Left ventricle myocardium inferior (tissue), 1 donor: Measurements from ENCODE around the gene CHD5. TPM values are rescaled to one million over a fixed set of nuclear protein-coding genes. Genes with fewer than 3 reads are reported as not detected.

Experiments used
- DNase-seq: peaks from one replicate; pipeline ENCODE4 v3.0.0-alpha.2; 2020
- H3K27ac ChIP-seq: fragments of 200-600 bp; replicated peaks from 2 replicates; pipeline ENCODE4 v1.8.0; 2021
- H3K27me3 ChIP-seq: fragments of 200-600 bp; 2 replicates; pipeline ENCODE4 v1.8.0; 2021; ENCODE audit warnings: low read depth
- H3K36me3 ChIP-seq: fragments of 200-600 bp; 2 replicates; pipeline ENCODE4 v1.8.0; 2021
- H3K4me1 ChIP-seq: fragments of 200-600 bp; 2 replicates; pipeline ENCODE4 v1.8.0; 2021
- H3K4me3 ChIP-seq: fragments of 200-600 bp; 2 replicates; pipeline ENCODE4 v1.8.0; 2021; ENCODE audit warnings: mild to moderate bottlenecking, moderate library complexity
- H3K9me3 ChIP-seq: fragments of 200-600 bp; replicated peaks from 2 replicates; pipeline ENCODE4 v1.8.0; 2021
- CTCF ChIP-seq: fragments of 200-600 bp; IDR thresholded peaks from 2 replicates; pipeline ENCODE4 v1.8.0; 2021; ENCODE audit warnings: antibody characterized with exemption, mild to moderate bottlenecking, borderline replicate concordance
- intact Hi-C: fragments of 100-400 bp; cut with micrococcal nuclease; formaldehyde crosslinking; loops from one replicate; pipeline ENCODE4 v1.11.0; 2022
- total RNA-seq: library from RNA; stranded (reverse); fragmentation: NEBNext Ultra II Directional; extraction: Animal tissue kit (Norgen Biotek cat#: 25700); gene quantifications from one replicate; pipeline ENCODE4 v1.2.1, GENCODE V29; 2021
- donor health status: DM: no; HTN: yes; CAD: no; lungs with severe emphysema.

Gene CHD5
- total RNA-seq, 1 donor from 2014 or later = 0.19 TPM

GRCh38 chr1:6165441-6165985 is 14.6 kb downstream of the CHD5 start:
- Histone ChIP-seq H3K4me1 (peaks cover 4% of the 10 kb centered on the region), H3K27me3 (peaks cover 97% of the 10 kb centered on the region), H3K9me3 (no peaks in the 10 kb centered on the region), H3K36me3 (no peaks in the 10 kb centered on the region), H3K4me3 (no peak overlapping the region), H3K27ac (no peak overlapping the region)
- no peak for DNase-seq
- no peak for TF ChIP-seq CTCF
- intact Hi-C loops = no loop called here

GRCh38 chr1:6165027-6165426 is 15.1 kb downstream of the CHD5 start:
- H3K9me3 ChIP-seq = no peaks in the 10 kb centered on the region
- peaks cover 96% of the 10 kb centered on the region for H3K27me3 ChIP-seq
- H3K4me1 ChIP-seq = peaks cover 4% of the 10 kb centered on the region
- TF ChIP-seq CTCF = no peak
- H3K4me3 ChIP-seq = no peak overlapping the region
- DNase-seq = no peak
- intact Hi-C loops = no loop called here
- no peaks in the 10 kb centered on the region for H3K36me3 ChIP-seq
- H3K27ac ChIP-seq = no peak overlapping the region

- TF ChIP-seq CTCF = no peak
- Histone ChIP-seq H3K4me1 (peaks cover 4% of the 10 kb centered on the region), H3K4me3 (no peak overlapping the region), H3K36me3 (no peaks in the 10 kb centered on the region), H3K9me3 (no peaks in the 10 kb centered on the region), H3K27me3 (peaks cover 94% of the 10 kb centered on the region), H3K27ac (no peak overlapping the region)
- intact Hi-C loops = no loop called here
- no peak for DNase-seq
Observed at GRCh38 chr1:6163973-6164617, 16.0 kb downstream of the CHD5 start.

GRCh38 chr1:6163191-6163972 is 16.7 kb downstream of the CHD5 start:
- Histone ChIP-seq H3K36me3 (no peaks in the 10 kb centered on the region), H3K27me3 (peaks cover 89% of the 10 kb centered on the region), H3K27ac (no peak overlapping the region), H3K4me1 (peaks cover 4% of the 10 kb centered on the region), H3K9me3 (no peaks in the 10 kb centered on the region), H3K4me3 (no peak overlapping the region)
- no peak for TF ChIP-seq CTCF
- no peak for DNase-seq
- intact Hi-C loops = no loop called here

- no peak overlapping the region for H3K27ac ChIP-seq
- H3K4me3 ChIP-seq = no peak overlapping the region
- H3K36me3 ChIP-seq = no peaks in the 10 kb centered on the region
- intact Hi-C loops = no loop called here
- TF ChIP-seq CTCF = no peak
- H3K4me1 ChIP-seq = no peaks in the 10 kb centered on the region
- peaks cover 90% of the 10 kb centered on the region for H3K27me3 ChIP-seq
- DNase-seq = no peak
- no peaks in the 10 kb centered on the region for H3K9me3 ChIP-seq
Observed at GRCh38 chr1:6162773-6163172, 17.3 kb downstream of the CHD5 start.
